HL-60 (cell line): ENCODE results near the gene EXOSC7.

ENCODE experiments used
- DNase-seq, 2 experiments: peaks; one replicate each; pipeline ENCODE4 v3.0.0-alpha.2; 2010 to 2020; ENCODE audit warnings: low read depth in 1 of 2, low spot score in 1 of 2
- H3K27ac ChIP-seq: fragments of 250-450 bp; sonication (Bioruptor Pico); replicated peaks from 2 replicates; pipeline ENCODE4 v1.5.1; 2020; ENCODE audit warnings: mild to moderate bottlenecking, moderate library complexity
- H3K27me3 ChIP-seq: fragments of 250-450 bp; sonication (Bioruptor Pico); 2 replicates; pipeline ENCODE4 v1.5.1; 2021; ENCODE audit warnings: mild to moderate bottlenecking, moderate library complexity; ENCODE audit not compliant: insufficient read depth, poor library complexity, severe bottlenecking
- H3K4me3 ChIP-seq: replicated peaks from 2 replicates; pipeline ENCODE4 v1.5.1; 2011; ENCODE audit warnings: mild to moderate bottlenecking, control low read depth, low read length; ENCODE audit not compliant: insufficient read depth
- CTCF ChIP-seq: IDR thresholded peaks from one replicate; pipeline ENCODE4 v1.5.1; 2011; ENCODE audit warnings: low read length, control low read depth, inconsistent platforms; ENCODE audit not compliant: insufficient read depth
- GABPA ChIP-seq: IDR thresholded peaks from 2 replicates; pipeline ENCODE4 v1.6.1; 2012; ENCODE audit warnings: low read depth
- POLR2AphosphoS5 ChIP-seq: IDR thresholded peaks from 2 replicates; pipeline ENCODE4 v1.6.1; 2012; ENCODE audit warnings: low read depth
- REST ChIP-seq: IDR thresholded peaks from 2 replicates; pipeline ENCODE4 v1.6.1; 2012; ENCODE audit warnings: low read depth; ENCODE audit not compliant: insufficient replicate concordance
- SPI1 ChIP-seq: IDR thresholded peaks from 2 replicates; pipeline ENCODE4 v1.6.1; 2012; ENCODE audit warnings: low read depth, mild to moderate bottlenecking, borderline replicate concordance

The EXOSC7 gene

DNA sequence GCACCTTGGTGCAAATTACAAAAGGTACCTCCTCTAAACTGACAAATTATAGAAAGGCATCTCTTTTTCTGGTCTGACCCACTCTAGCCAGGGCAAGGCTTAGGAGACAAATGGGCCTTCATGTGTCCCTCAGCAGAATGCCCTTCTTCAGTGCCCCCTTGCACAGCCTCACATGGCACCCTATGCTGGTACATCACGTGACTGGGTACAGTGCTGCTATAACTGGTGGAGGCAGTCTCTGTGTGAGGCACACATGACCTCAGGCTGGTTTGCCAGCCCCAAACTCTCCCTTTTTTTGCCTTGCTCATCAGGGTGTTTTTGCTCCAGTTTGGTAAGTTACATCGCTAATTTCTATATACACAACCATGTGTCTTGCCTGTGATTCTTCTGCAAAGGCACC lies 53.2 kb downstream of the EXOSC7 start:
- DNase-seq = no peak
- Histone ChIP-seq H3K4me3 (no peak overlapping the region), H3K27me3 (no peaks in the 10 kb centered on the region), H3K27ac (no peak overlapping the region)
- TF ChIP-seq CTCF (no peak), GABPA (no peak), REST (no peak), POLR2AphosphoS5 (no peak), SPI1 (no peak)

GRCh38 chr3:45029661-45030060 lies 53.6 kb downstream of the EXOSC7 start:
- no peak for TF ChIP-seq GABPA
- TF ChIP-seq SPI1 = no peak
- TF ChIP-seq POLR2AphosphoS5 = no peak
- no peak for TF ChIP-seq CTCF
- no peak for TF ChIP-seq REST
- H3K27ac ChIP-seq = no peak overlapping the region
- H3K27me3 ChIP-seq = no peaks in the 10 kb centered on the region
- no peak overlapping the region for H3K4me3 ChIP-seq
- no peak for DNase-seq

- no peak for DNase-seq
- H3K4me3 ChIP-seq = no peak overlapping the region
- TF ChIP-seq GABPA (no peak), REST (no peak), SPI1 (no peak), CTCF (no peak), POLR2AphosphoS5 (no peak)
- H3K27me3 ChIP-seq = no peaks in the 10 kb centered on the region
- H3K27ac ChIP-seq = no peak overlapping the region
These were observed 55.5 kb downstream of the EXOSC7 start for GRCh38 chr3:45031531-45031930.
